GM19193 (cell line): Measurements from ENCODE around the gene MAPT.

ENCODE experiments used
- POLR2A ChIP-seq: IDR thresholded peaks from 4 replicates; pipeline ENCODE4 v1.6.1; 2011; ENCODE audit not compliant: insufficient read depth, insufficient read length; ENCODE audit errors: extremely low read depth

Gene MAPT

GRCh38 chr17:46001390-46002310 lies 107.3 kb downstream of the MAPT start:
- TF ChIP-seq POLR2A, result no peak

GRCh38 chr17:46002311-46002972 lies 108.1 kb downstream of the MAPT start:
- no peak for TF ChIP-seq POLR2A

- TF ChIP-seq POLR2A, result no peak
Measured at GRCh38 chr17:46002973-46003316, 108.6 kb downstream of the MAPT start.

DNA sequence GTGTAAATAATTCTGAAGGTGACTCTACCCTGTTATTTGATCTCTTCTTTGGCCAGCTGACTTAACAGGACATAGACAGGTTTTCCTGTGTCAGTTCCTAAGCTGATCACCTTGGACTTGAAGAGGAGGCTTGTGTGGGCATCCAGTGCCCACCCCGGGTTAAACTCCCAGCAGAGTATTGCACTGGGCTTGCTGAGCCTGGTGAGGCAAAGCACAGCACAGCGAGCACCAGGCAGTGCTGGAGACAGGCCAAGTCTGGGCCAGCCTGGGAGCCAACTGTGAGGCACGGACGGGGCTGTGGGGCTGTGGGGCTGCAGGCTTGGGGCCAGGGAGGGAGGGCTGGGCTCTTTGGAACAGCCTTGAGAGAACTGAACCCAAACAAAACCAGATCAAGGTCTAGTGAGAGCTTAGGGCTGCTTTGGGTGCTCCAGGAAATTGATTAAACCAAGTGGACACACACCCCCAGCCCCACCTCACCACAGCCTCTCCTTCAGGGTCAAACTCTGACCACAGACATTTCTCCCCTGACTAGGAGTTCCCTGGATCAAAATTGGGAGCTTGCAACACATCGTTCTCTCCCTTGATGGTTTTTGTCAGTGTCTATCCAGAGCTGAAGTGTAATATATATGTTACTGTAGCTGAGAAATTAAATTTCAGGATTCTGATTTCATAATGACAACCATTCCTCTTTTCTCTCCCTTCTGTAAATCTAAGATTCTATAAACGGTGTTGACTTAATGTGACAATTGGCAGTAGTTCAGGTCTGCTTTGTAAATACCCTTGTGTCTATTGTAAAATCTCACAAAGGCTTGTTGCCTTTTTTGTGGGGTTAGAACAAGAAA lies 109.8 kb downstream of the MAPT start:
- TF ChIP-seq POLR2A, result no peak

DNA sequence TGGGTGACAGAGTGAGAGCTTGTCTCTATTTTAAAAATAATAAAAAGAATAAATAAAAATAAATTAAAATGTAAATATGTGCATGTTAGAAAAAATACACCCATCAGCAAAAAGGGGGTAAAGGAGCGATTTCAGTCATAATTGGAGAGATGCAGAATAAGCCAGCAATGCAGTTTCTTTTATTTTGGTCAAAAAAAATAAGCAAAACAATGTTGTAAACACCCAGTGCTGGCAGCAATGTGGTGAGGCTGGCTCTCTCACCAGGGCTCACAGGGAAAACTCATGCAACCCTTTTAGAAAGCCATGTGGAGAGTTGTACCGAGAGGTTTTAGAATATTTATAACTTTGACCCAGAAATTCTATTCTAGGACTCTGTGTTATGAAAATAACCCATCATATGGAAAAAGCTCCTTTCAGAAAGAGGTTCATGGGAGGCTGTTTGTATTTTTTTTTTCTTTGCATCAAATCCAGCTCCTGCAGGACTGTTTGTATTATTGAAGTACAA lies 113.2 kb downstream of the MAPT start:
- no peak for TF ChIP-seq POLR2A

DNA sequence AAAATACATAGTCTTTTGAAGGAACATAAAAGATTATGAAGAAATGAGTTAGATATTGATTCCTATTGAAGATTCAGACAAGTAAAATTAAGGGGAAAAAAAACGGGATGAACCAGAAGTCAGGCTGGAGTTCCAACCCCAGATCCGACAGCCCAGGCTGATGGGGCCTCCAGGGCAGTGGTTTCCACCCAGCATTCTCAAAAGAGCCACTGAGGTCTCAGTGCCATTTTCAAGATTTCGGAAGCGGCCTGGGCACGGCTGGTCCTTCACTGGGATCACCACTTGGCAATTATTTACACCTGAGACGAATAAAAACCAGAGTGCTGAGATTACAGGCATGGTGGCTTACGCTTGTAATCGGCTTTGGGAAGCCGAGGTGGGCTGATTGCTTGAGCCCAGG lies 114.2 kb downstream of the MAPT start:
- no peak for TF ChIP-seq POLR2A

GRCh38 chr17:46009681-46010596 lies 115.6 kb downstream of the MAPT start:
- no peak for TF ChIP-seq POLR2A

GRCh38 chr17:46010597-46011186 lies 116.3 kb downstream of the MAPT start:
- TF ChIP-seq POLR2A, result no peak

GRCh38 chr17:46011711-46012505 lies 117.6 kb downstream of the MAPT start:
- no peak for TF ChIP-seq POLR2A

DNA sequence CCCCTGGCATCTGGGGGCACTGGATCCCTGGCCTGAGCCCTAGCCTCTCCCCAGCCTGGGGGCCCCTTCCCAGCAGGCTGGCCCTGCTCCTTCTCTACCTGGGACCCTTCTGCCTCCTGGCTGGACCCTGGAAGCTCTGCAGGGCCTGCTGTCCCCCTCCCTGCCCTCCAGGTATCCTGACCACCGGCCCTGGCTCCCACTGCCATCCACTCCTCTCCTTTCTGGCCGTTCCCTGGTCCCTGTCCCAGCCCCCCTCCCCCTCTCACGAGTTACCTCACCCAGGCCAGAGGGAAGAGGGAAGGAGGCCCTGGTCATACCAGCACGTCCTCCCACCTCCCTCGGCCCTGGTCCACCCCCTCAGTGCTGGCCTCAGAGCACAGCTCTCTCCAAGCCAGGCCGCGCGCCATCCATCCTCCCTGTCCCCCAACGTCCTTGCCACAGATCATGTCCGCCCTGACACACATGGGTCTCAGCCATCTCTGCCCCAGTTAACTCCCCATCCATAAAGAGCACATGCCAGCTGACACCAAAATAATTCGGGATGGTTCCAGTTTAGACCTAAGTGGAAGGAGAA lies 118.2 kb downstream of the MAPT start:
- TF ChIP-seq POLR2A, result no peak

DNA sequence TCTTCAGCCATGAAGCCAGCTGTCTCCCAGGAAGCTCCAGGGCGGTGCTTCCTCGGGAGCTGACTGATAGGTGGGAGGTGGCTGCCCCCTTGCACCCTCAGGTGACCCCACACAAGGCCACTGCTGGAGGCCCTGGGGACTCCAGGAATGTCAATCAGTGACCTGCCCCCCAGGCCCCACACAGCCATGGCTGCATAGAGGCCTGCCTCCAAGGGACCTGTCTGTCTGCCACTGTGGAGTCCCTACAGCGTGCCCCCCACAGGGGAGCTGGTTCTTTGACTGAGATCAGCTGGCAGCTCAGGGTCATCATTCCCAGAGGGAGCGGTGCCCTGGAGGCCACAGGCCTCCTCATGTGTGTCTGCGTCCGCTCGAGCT lies 118.8 kb downstream of the MAPT start:
- TF ChIP-seq POLR2A, result no peak

GRCh38 chr17:46013502-46014165 lies 119.3 kb downstream of the MAPT start:
- TF ChIP-seq POLR2A, result no peak
